Neural progenitor cell (in vitro differentiated cells): ENCODE measurements around the gene DDC. TPM values are rescaled to one million over a fixed set of nuclear protein-coding genes. Genes with fewer than 3 reads are reported as not detected.
"Not testable (repeated sequence)": the region's sequence is repeated elsewhere in the genome, so short reads cannot be mapped to it uniquely, and the experiment has no call there.

Source experiments
- DNase-seq: peaks from one replicate; pipeline ENCODE4 v3.0.0-alpha.2; 2016; ENCODE audit warnings: low spot score
- H2AFZ ChIP-seq: fragments of 200-600 bp; sonication (generic); replicated peaks from 2 replicates; pipeline ENCODE4 v1.6.1; 2016; ENCODE audit warnings: antibody characterized with exemption
- H3F3A ChIP-seq: fragments of 200-600 bp; sonication (generic); 2 replicates; pipeline ENCODE4 v1.6.1; 2016; ENCODE audit warnings: antibody characterized with exemption, low read depth
- H3K27ac ChIP-seq: fragments of 200-600 bp; sonication (generic); 2 replicates; pipeline ENCODE4 v1.5.1; 2016; ENCODE audit warnings: mild to moderate bottlenecking
- H3K27me3 ChIP-seq: fragments of 200-600 bp; sonication (generic); 2 replicates; pipeline ENCODE4 v1.6.1; 2016; ENCODE audit warnings: mild to moderate bottlenecking, moderate library complexity
- H3K36me3 ChIP-seq: fragments of 200-600 bp; sonication (generic); 2 replicates; pipeline ENCODE4 v1.5.1; 2016
- H3K4me1 ChIP-seq: fragments of 200-600 bp; sonication (generic); 2 replicates; pipeline ENCODE4 v1.6.1; 2016; ENCODE audit warnings: mixed run types
- H3K4me2 ChIP-seq: fragments of 200-600 bp; sonication (generic); 2 replicates; pipeline ENCODE4 v1.6.1; 2016
- H3K4me3 ChIP-seq: fragments of 200-600 bp; sonication (generic); 2 replicates; pipeline ENCODE4 v1.5.1; 2016
- H3K79me2 ChIP-seq: fragments of 200-600 bp; sonication (generic); 2 replicates; pipeline ENCODE4 v1.6.1; 2016; ENCODE audit warnings: low read depth
- H3K9ac ChIP-seq: fragments of 200-600 bp; sonication (generic); 2 replicates; pipeline ENCODE4 v1.6.1; 2016
- H3K9me3 ChIP-seq: fragments of 200-600 bp; sonication (generic); 2 replicates; pipeline ENCODE4 v1.5.1; 2016; ENCODE audit warnings: low read depth
- H4K20me1 ChIP-seq: fragments of 200-600 bp; sonication (generic); 2 replicates; pipeline ENCODE4 v1.6.1; 2016; ENCODE audit warnings: low read depth
- H3K27ac Mint-ChIP-seq: 3 replicates; pipeline ENCODE4 v1.8.0; 2021; ENCODE audit warnings: mixed read lengths
- H3K27me3 Mint-ChIP-seq: 2 replicates; pipeline ENCODE4 v1.8.0; 2022; ENCODE audit warnings: low read depth, mild to moderate bottlenecking, inconsistent platforms, moderate library complexity, mixed read lengths; ENCODE audit not compliant: insufficient read depth
- H3K36me3 Mint-ChIP-seq: 3 replicates; pipeline ENCODE4 v1.8.0; 2021; ENCODE audit warnings: mixed read lengths
- H3K4me1 Mint-ChIP-seq: 3 replicates; pipeline ENCODE4 v1.8.0; 2021; ENCODE audit warnings: mixed read lengths
- H3K4me3 Mint-ChIP-seq: 3 replicates; pipeline ENCODE4 v1.8.0; 2021; ENCODE audit warnings: mild to moderate bottlenecking, moderate library complexity, mixed read lengths
- H3K9me3 Mint-ChIP-seq: 3 replicates; pipeline ENCODE4 v1.8.0; 2020; ENCODE audit warnings: mixed read lengths
- CTCF ChIP-seq: fragments of 200-600 bp; sonication (generic); IDR thresholded peaks from 2 replicates; pipeline ENCODE4 v1.5.1; 2017; ENCODE audit warnings: antibody characterized with exemption, mild to moderate bottlenecking
- EZH2 ChIP-seq: fragments of 200-600 bp; sonication (generic); IDR thresholded peaks from 2 replicates; pipeline ENCODE4 v1.6.1; 2017; ENCODE audit warnings: antibody characterized with exemption, mild to moderate bottlenecking, moderate library complexity
- EZH2phosphoT487 ChIP-seq: fragments of 200-600 bp; sonication (generic); IDR thresholded peaks from 2 replicates; pipeline ENCODE4 v1.6.1; 2017; ENCODE audit warnings: antibody characterized with exemption
- total RNA-seq: library from RNA; depleted of rRNA; stranded (reverse); fragments of >200 nt; gene quantifications from 2 replicates; pipeline ENCODE4 v1.2.3, GENCODE V29; 2015; ENCODE audit warnings: low replicate concordance

Gene DDC
- total RNA-seq, 1 donor from 2014 or later = not detected

DNA sequence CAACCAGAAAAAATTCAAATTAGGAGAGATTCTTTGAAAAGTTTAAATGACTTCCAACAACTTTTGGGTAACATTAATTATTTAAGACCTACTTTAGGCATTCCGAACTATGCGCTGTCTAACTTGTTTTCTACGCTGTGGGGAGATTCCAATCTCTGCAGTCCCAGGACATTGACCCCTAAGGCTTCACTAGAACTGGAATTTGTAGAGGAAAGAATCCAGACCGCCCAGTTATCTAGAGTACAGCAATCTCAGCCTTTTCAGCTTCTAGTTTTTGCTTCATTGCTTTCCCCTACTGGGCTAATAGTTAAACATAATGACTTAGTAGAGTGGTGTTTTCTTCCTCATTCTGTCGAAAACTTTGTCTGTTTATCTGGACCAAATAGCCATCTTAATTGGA lies 14.9 kb upstream of the DDC start:
- Histone ChIP-seq H3K4me2 (no peak overlapping the region), H3K27ac (no peak overlapping the region), H3K4me3 (no peak overlapping the region), H3K27me3 (no peaks in the 10 kb centered on the region), H4K20me1 (no peaks in the 10 kb centered on the region), H3F3A (no peaks in the 10 kb centered on the region), H3K36me3 (no peaks in the 10 kb centered on the region), H2AFZ (no peak overlapping the region), H3K9ac (no peak overlapping the region), H3K9me3 (no peaks in the 10 kb centered on the region), H3K4me1 (no peaks in the 10 kb centered on the region), H3K79me2 (no peaks in the 10 kb centered on the region)
- H3K36me3 Mint-ChIP-seq = no peaks in the 10 kb centered on the region
- no peak overlapping the region for H3K4me3 Mint-ChIP-seq
- no peaks in the 10 kb centered on the region for H3K4me1 Mint-ChIP-seq
- no peak for DNase-seq
- H3K27me3 Mint-ChIP-seq = peaks cover 2% of the 10 kb centered on the region
- H3K27ac Mint-ChIP-seq = no peak overlapping the region
- H3K9me3 Mint-ChIP-seq = peaks cover 40% of the 10 kb centered on the region
- TF ChIP-seq EZH2phosphoT487 (no peak), EZH2 (no peak), CTCF (no peak)

DNA sequence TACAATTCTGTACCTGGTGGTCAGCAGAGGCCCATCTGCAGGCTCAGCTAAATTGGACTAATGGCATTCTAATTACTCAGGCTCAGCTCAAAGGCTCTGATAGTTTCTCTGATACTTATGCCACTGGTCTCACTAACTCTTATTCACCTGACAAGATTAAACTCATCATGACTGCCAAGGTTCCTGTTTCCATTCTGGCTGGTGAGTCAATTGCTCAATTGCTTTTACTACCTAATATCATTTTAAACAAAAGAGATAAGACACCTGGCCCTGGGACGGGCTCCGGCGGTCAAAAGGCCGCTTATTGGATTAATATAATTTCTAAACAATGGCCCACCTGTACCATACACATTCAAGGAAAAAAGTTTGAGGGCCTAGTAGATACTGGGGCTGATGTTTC lies 12.9 kb upstream of the DDC start:
- H3K36me3 Mint-ChIP-seq, H3K27ac ChIP-seq: not testable (repeated sequence)

GRCh38 chr7:50577569-50577968 lies 12.4 kb upstream of the DDC start:
- no peaks in the 10 kb centered on the region for H3K27me3 Mint-ChIP-seq
- H3K4me1 ChIP-seq = no peaks in the 10 kb centered on the region
- DNase-seq = no peak
- no peak overlapping the region for H3K4me2 ChIP-seq
- no peak overlapping the region for H3K9ac ChIP-seq
- no peak overlapping the region for H3K4me3 ChIP-seq
- no peaks in the 10 kb centered on the region for H3K4me1 Mint-ChIP-seq
- TF ChIP-seq CTCF (no peak), EZH2phosphoT487 (no peak), EZH2 (no peak)
- H3K9me3 Mint-ChIP-seq = peaks cover 22% of the 10 kb centered on the region
- no peaks in the 10 kb centered on the region for H3K27me3 ChIP-seq
- no peaks in the 10 kb centered on the region for H3K36me3 ChIP-seq
- H3K79me2 ChIP-seq = no peaks in the 10 kb centered on the region
- H2AFZ ChIP-seq = no peak overlapping the region
- no peaks in the 10 kb centered on the region for H4K20me1 ChIP-seq
- H3F3A ChIP-seq = no peaks in the 10 kb centered on the region
- H3K9me3 ChIP-seq = no peaks in the 10 kb centered on the region
- H3K27ac ChIP-seq = no peak overlapping the region
- H3K27ac Mint-ChIP-seq = no peak overlapping the region
- no peak overlapping the region for H3K4me3 Mint-ChIP-seq
- H3K36me3 Mint-ChIP-seq = no peaks in the 10 kb centered on the region

More for the DNA sequence above, 12.9 kb upstream of the DDC start:
- H3K36me3 ChIP-seq, H3F3A ChIP-seq, H3K27ac Mint-ChIP-seq, H3K79me2 ChIP-seq, H3K9me3 ChIP-seq, H3K4me1 ChIP-seq, H3K27me3 Mint-ChIP-seq, H3K4me3 Mint-ChIP-seq, H3K4me1 Mint-ChIP-seq, H2AFZ ChIP-seq, H4K20me1 ChIP-seq, H3K4me3 ChIP-seq, H3K4me2 ChIP-seq, DNase-seq, H3K27me3 ChIP-seq, H3K9ac ChIP-seq: not testable (repeated sequence)
- H3K9me3 Mint-ChIP-seq = peaks cover 27% of the 10 kb centered on the region

DNA sequence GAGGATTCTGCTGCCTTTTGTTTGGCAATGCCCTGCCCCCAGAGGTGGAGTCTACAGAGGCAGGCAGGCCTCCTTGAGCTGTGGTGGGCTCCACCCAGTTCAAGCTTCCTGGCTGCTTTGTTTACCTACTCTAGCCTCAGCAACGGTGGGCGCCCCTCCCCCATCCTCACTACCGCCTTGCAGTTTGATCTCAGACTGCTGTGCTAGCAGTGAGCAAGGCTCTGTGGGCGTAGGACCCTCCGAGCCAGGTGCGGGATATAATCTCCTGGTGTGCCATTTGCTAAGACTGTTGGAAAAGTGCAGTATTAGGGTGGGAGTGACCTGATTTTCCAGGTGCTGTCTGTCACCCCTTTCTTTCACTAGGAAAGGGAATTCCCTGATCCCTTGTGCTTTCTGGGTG lies 11.2 kb upstream of the DDC start:
- peaks cover 21% of the 10 kb centered on the region for H3K9me3 Mint-ChIP-seq
- H3K4me1 ChIP-seq = not testable (repeated sequence)

More for the DNA sequence above, 11.2 kb upstream of the DDC start:
- not testable (repeated sequence) for H4K20me1 ChIP-seq, H2AFZ ChIP-seq, H3K27ac ChIP-seq, H3K4me3 Mint-ChIP-seq, H3K9me3 ChIP-seq, H3K27me3 Mint-ChIP-seq, H3K36me3 Mint-ChIP-seq, H3F3A ChIP-seq, H3K27me3 ChIP-seq, H3K4me1 Mint-ChIP-seq, H3K27ac Mint-ChIP-seq, H3K4me2 ChIP-seq, H3K36me3 ChIP-seq, DNase-seq, H3K9ac ChIP-seq, H3K79me2 ChIP-seq, H3K4me3 ChIP-seq
